ENCODE data around the gene RITA1.

RITA1 gene

DNA sequence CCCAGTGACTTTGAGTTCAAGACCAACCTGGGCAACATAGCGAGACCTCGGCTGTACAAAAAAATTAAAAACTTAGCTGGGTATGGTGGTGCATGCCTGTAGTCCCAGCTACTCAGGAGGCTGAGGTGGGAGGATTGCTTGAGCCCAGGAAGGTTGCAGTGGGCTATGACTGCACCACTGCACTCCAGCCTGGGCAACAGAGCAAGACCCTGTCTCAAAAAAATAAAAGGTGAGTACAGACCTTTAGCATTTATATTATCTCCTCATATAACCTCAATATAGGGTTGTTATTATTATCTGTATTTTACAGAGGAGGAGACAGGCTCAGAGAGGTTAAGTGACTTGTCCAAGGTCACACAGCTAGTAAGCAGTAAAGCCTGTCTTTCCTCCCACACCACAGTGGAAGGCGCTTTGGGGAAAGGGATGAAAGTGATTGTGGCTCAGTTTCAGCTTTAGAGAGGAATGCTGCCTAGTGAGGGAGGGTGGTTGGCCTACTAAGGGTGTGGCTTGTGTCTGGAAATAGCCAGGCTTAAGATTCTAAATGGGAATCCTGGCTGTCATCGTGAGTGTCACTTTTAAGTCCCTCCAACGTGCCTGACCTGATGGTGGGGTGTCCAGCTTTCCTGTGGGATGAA lies 43.0 kb downstream of the RITA1 start:
- no peak for DNase-seq (ENCODE audit: extremely low spot score)
- TF ChIP-seq, protein P1, sequence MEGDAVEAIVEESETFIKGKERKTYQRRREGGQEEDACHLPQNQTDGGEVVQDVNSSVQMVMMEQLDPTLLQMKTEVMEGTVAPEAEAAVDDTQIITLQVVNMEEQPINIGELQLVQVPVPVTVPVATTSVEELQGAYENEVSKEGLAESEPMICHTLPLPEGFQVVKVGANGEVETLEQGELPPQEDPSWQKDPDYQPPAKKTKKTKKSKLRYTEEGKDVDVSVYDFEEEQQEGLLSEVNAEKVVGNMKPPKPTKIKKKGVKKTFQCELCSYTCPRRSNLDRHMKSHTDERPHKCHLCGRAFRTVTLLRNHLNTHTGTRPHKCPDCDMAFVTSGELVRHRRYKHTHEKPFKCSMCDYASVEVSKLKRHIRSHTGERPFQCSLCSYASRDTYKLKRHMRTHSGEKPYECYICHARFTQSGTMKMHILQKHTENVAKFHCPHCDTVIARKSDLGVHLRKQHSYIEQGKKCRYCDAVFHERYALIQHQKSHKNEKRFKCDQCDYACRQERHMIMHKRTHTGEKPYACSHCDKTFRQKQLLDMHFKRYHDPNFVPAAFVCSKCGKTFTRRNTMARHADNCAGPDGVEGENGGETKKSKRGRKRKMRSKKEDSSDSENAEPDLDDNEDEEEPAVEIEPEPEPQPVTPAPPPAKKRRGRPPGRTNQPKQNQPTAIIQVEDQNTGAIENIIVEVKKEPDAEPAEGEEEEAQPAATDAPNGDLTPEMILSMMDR (IDR thresholded peaks at IDR 0.05; ENCODE audit: control extremely low read depth, extremely low read depth, low read depth, missing control alignments), result no peak
- CTCF ChIA-PET, result interaction anchor here (0.8 to 2.1 kb wide), 2 partner anchors 8 to 197 kb away, joined by 3 to 5 read pairs; no protein-coding TSS in a partner anchor
- POLR2A ChIA-PET, result no interaction called here

DNA sequence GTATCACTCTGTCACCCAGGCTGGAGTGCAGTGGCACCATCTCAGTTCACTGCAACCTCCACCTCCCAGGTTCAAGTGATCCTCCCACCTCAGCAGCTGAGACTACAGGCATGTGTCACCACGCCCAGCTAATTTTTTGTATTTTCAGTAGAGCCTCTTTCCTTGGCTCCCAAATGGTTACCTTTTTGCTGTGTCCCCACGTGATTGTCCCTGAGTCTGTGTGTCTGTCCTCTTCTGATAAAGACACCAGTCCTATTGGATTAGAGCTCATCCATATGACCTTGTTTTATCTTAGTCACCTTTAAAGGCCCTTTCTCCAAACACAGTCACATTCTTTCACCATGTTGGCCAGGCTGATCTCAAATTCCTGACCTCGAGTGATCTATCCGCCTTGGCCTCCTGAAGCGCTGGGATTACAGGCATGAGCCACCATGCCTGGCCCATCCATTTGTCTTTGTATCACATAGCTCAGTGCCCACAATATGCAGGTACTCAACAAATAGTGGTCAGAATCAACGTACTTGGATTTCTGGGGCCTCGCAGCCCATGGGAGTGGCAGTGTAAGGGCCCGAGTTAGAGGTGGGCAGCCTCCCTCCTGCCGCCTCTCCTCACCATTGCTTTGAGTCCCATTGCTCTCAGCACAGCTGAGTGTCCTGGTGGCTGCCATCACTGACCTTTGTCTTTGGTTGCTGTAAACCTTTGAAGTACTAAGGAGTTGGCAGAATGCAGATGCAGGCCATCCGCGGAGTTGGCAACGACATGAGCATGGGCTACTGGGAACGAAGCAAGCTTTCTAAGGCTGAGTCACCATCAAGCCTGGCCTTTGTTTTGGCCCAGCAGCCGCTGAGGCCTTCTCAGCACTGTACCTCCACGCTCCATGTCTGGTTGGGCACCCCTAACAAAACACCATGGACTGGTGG lies 45.1 kb downstream of the RITA1 start:
- ChIA-PET CTCF (interaction anchor here (0.8 to 2.1 kb wide), 6 partner anchors 9 to 195 kb away, joined by 3 to 14 read pairs (median 6); partner anchors contain the start of genes RITA1 and TPCN1), POLR2A (interaction anchor here (1.3 to 1.6 kb wide), 2 partner anchors 9 to 46 kb away, joined by 4 to 14 read pairs; partner anchors contain the start of genes DDX54, RITA1 and TPCN1)
- TF ChIP-seq, protein P1 (IDR thresholded peaks at IDR 0.05; ENCODE audit: control extremely low read depth, extremely low read depth, low read depth, missing control alignments), result no peak
- no peak for DNase-seq (ENCODE audit: extremely low spot score)

DNA sequence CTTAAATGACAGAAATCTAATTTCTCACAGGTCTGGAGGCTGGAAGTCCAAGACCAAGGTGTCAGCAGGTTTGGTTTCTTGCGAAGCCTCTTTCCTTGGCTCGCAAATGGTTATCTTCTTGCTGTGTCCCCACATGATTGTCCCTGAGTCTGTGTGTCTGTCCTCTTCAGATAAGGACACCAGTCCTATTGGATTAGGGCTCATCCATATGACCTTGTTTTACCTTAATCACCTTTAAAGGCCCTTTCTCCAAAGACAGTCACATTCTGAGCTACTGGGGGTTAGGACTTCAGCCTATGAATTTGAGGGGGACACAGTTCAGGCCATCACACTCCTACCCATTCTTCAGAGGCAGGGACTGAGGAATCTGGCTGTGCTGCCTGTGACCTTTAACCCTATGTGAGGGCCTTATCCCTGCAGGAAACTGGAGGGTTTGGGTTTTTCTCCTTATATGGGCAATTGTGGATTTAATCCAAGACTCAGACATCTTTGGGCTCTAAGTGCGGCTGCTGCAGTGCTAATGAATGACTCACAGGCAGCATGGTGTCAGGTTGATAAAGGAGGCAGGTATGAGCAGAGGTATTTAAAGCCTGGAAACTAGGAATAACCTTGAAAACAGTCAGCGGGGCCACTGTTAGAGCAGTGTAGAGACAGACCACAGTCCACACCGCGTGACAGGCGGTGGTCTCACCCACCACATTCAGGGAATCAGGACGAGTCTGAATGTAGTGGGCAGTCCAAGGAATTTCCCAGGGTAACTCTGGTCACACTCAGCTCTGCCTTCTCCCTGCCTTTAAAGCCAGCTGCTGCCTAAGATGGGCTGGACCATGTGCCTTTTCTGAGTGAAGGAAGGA lies 45.9 kb downstream of the RITA1 start:
- TF ChIP-seq, protein P1 (IDR thresholded peaks at IDR 0.05; ENCODE audit: control extremely low read depth, extremely low read depth, low read depth, missing control alignments), result no peak
- CTCF ChIA-PET, result interaction anchor here (1.0 to 2.0 kb wide), 3 partner anchors 8 to 46 kb away, joined by 3 to 7 read pairs (median 7); partner anchors contain the start of genes RITA1 and TPCN1
- no peak for DNase-seq (ENCODE audit: extremely low spot score)
- POLR2A ChIA-PET, result interaction anchor here (1.2 kb wide), 1 partner anchor 45 kb away, joined by 3 read pairs; the partner anchor contains the start of gene RITA1

DNA sequence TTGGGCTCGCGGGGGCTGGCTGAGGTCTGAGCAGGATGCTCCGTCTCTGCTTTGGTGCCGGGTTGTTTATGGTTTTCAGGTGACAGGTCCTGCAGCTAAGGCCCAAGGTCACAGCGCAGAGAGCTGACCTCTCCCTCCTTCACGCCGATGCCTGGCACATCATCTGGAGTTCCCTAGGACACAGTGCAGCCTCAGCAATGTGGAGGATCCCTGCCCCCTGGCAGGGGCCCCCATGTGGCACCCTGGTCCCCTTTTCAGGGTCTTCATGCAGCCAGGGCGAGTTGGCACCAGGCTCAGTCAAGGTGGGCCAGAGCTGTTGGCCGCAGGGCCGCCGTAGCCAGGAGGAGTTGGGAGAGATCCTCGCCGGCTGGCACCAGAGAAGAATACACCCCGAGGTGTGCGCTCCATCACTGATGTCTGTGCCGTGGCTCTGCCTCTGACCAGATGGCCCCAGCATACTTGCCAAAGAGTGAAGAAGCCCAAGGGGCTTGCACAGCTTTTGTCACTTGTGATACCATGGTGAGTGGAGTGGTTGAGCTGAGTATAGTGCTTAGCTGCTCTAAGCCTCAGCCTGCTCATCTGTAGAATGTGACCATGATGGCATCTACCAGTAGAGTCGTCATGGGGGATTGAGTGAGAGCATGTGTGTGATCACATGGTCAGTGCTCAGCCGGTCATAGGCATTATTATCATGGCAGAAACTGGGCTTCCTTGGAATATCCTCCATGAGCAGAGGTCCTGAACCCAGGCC lies 46.7 kb downstream of the RITA1 start:
- TF ChIP-seq, protein P1 (IDR thresholded peaks at IDR 0.05; ENCODE audit: control extremely low read depth, extremely low read depth, low read depth, missing control alignments), result no peak
- ChIA-PET CTCF (interaction anchor here (0.8 to 2.0 kb wide), 4 partner anchors 9 to 37 kb away, joined by 3 to 8 read pairs (median 6); no protein-coding TSS in a partner anchor), POLR2A (interaction anchor here (1.2 to 1.9 kb wide), 2 partner anchors 10 to 46 kb away, joined by 3 to 7 read pairs; partner anchors contain the start of genes RITA1 and TPCN1)
- DNase-seq (ENCODE audit: extremely low spot score), result no peak

DNA sequence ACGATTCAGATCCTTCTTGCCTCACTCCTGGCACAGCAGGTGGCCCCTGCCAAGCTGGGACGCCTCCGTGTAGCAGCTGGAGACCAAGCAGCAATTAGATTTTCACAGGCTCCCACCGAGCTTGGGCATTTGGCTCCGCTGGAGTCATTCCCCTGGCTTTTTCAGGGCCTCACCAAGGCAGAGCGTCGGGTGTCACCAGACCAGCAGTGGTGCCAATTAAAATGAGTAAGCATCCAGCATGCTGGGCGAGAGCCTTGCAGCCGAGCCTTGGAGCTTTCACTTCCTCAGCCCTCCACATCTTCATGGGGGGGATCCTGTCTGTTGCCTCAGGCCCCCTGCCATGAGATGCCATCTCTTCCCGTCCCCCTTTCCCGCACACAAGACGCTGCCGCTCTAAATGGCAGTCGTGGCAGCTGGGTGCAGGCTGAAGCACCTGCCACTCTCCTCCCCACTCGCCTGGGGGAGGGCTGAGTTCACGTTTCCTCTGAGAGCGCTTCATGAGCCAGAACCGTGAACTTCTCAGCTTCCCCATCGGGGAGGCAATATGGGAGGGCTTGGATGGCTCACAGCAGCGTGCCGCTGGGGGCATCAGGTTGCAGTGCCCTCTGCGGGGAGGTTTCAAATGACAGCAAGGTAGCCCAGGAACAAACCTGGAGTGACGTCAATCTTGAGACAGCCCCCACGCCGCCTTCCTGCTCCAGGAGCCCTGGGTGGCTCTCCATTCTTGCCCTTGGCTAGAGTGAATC lies 47.5 kb downstream of the RITA1 start:
- peak; percentile 70 for DNase-seq (ENCODE audit: extremely low spot score)
- ChIA-PET POLR2A (interaction anchor here (1.2 to 1.9 kb wide), 2 partner anchors 11 to 47 kb away, joined by 3 to 7 read pairs; partner anchors contain the start of genes RITA1 and TPCN1), CTCF (interaction anchor here (0.8 to 2.0 kb wide), 4 partner anchors 10 to 37 kb away, joined by 3 to 8 read pairs (median 6); no protein-coding TSS in a partner anchor)
- TF ChIP-seq, protein P1 (IDR thresholded peaks at IDR 0.05; ENCODE audit: control extremely low read depth, extremely low read depth, low read depth, missing control alignments), result no peak
